ENCODE data around the gene SPATA17.

- TF ChIP-seq POLR2A (IDR thresholded peaks at IDR 0.05) (no peak), CTCF (IDR thresholded peaks at IDR 0.05 in 8 of 11, conservative IDR thresholded peaks at IDR 0.05 in 3 of 11) (no peak)
Observed at GRCh38 chr1:217910203-217910602, 279.1 kb downstream of the SPATA17 start.

Measured in spleen (tissue), 7 donors.